ENCODE data around the gene SORBS2.
"Not testable (repeated sequence)": the region's sequence is repeated elsewhere in the genome, so short reads cannot be mapped to it uniquely, and the experiment has no call there.

Gene SORBS2, protein sequence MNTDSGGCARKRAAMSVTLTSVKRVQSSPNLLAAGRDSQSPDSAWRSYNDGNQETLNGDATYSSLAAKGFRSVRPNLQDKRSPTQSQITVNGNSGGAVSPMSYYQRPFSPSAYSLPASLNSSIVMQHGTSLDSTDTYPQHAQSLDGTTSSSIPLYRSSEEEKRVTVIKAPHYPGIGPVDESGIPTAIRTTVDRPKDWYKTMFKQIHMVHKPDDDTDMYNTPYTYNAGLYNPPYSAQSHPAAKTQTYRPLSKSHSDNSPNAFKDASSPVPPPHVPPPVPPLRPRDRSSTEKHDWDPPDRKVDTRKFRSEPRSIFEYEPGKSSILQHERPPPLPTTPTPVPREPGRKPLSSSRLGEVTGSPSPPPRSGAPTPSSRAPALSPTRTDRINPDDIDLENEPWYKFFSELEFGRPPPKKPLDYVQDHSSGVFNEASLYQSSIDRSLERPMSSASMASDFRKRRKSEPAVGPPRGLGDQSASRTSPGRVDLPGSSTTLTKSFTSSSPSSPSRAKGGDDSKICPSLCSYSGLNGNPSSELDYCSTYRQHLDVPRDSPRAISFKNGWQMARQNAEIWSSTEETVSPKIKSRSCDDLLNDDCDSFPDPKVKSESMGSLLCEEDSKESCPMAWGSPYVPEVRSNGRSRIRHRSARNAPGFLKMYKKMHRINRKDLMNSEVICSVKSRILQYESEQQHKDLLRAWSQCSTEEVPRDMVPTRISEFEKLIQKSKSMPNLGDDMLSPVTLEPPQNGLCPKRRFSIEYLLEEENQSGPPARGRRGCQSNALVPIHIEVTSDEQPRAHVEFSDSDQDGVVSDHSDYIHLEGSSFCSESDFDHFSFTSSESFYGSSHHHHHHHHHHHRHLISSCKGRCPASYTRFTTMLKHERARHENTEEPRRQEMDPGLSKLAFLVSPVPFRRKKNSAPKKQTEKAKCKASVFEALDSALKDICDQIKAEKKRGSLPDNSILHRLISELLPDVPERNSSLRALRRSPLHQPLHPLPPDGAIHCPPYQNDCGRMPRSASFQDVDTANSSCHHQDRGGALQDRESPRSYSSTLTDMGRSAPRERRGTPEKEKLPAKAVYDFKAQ (N-terminal part only)

DNA sequence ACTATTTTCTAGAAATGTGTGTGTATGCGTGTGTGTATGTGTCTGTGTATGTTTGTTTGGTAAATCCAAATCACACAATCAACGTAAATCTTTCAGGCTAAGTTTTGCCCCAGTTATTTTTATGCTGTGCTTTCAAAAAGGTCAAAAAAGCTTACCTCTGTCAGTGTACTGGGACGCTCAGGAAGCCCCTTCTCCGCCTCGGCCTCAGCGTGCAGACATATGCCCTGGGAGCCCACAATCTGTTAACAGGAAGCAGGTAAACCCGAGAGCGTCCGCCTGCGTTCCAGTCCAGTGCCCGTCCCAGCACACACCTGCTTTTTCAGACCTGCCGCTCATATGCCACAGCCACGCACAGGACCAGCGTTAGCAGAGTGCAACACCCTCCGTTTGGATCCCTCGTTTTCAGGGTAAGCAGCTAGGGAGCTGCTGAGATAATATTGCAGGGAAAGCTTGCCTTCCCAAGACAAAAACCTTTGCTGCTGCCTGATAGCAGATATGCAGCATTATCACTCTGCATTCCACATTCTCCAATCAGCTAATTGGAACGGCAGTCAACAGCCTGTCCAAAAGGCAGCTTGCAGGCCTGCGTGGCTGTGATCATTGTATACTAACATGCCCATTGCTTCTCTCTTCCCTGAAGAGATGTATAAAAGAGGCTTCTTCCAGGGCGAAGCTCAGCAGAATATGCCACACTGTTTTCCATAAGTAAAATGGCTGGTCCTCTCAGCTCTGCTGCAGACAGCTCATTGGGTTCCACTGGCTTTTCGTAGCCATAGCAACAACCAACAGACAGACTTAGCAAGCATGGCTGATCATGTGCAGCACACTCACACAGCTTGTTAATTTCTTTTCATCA is at the start of gene SORBS2:
Gene SORBS2, minus strand, starts transcription at position 686 of the 856 bp plus-strand sequence. CDS start 121,623 bp downstream, outside the sequence.
- DNase-seq, result no peak

DNA sequence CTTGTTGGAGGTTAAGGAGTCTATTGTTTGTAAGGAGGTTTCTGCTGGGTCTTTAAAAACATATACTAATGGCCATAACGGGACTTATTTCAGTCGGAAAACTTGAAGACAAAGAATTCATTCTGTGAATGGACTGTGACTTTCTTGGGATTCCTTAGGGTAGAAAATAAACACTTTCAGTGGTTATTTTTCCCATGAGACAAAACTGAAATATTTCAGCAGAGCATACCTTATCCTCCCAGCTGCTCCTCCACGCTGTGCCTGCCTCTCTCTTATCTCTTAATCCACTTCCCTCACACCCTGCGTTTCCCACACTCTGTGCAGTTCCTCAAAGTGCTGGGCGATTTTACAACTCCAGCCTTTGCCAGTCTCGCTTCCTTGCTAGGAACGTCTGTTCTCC is 47.1 kb upstream of the SORBS2 start:
- DNase-seq, result no peak

GRCh38 chr4:185857561-185857960 is 45.6 kb upstream of the SORBS2 start:
- not testable (repeated sequence) for DNase-seq

DNA sequence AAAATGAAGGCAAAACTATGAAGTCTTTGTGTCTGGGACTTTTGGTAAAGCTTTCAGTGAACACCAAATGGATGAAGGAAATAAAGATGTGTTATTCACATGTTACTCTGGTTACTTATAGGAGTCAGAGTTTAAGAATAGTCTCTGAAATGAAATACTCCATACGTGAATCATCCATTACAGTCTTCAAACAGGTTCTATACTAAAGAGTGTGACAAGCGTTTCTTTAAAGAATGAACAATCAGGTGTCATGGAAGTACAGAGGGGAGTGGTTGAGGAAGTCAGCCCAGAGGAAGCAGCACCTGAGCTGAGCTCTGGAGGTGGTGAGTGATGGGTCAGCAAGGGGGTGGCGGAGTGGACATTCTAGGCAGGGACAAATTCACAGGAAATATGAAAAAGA is 41.8 kb upstream of the SORBS2 start:
- no peak for DNase-seq

DNA sequence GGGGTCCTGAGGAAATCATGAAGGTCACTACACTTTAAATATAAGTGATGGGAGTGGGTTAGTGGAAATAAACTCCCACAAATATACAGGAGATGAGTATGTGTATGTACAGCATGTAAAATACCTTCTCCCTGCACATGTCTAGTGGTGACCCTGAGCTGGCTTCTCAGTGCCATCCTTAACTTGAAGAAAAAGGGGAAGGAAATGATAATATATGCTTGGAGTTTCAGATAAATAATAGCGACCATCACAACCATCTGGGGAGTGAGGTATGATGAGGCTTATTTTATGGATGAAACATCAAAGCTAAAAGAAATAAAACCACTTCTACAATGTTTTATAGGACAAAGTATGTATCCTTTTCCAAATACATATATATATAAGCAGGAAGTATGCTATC is 41.0 kb upstream of the SORBS2 start:
- DNase-seq, result no peak

GRCh38 chr4:185849664-185850550 is 37.9 kb upstream of the SORBS2 start:
- no peak for DNase-seq

DNA sequence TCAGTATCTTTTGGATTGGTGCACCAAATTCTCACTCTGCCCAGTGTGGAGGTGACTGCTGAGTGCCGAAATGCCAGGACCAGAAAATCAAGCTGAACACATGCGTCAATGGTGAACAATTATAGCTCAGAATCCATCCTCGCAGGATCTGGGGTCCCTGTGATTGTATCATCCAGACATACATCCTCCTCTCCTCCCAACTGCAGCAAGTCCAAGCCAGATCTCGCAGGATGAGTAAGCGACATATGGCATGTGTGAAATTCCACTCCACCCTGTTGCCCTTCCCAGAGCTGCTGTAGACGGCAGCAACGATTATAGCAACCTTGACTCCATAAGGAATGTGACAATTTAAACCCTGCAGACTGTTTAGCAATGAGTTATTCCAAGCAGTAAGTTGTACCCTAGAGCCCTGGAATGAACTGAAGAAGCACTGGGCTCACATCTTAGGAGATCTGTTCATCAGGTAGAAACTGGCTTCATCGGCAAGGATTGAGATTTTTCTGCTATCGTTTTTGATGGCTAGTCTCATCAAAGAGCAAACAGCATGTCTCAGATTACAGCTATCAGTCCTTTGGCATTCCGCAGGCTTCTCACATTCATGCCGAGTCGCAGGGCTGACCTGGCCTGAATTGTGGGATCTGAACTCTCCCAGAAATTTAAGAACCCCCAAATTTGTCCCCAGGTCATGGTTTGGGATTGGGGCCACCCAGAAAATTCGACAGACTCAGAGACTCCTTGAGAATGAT is 35.5 kb upstream of the SORBS2 start:
- DNase-seq, result no peak

GRCh38 chr4:185846505-185847150 is 34.6 kb upstream of the SORBS2 start:
- DNase-seq, result no peak

DNA sequence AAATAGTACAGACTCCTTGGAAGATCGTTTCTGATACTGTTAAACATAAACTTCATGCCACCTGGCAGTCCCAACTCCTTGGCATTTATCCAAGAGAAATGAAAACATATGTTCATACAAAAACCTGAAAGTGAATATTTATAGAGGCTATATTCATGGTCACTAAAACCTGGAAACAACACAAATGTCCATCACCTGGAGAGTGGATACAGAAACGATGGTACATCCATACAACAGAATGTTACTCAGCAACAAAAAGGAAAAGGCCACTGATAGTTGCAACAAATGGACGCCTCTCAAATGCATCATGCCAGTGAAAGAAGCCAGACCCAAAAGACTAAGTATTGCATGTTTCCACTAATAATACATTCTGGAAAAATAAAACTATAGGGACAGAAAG is 34.0 kb upstream of the SORBS2 start:
- no peak for DNase-seq

- no peak for DNase-seq
Observed at GRCh38 chr4:185841451-185841850, 29.5 kb upstream of the SORBS2 start.

DNA sequence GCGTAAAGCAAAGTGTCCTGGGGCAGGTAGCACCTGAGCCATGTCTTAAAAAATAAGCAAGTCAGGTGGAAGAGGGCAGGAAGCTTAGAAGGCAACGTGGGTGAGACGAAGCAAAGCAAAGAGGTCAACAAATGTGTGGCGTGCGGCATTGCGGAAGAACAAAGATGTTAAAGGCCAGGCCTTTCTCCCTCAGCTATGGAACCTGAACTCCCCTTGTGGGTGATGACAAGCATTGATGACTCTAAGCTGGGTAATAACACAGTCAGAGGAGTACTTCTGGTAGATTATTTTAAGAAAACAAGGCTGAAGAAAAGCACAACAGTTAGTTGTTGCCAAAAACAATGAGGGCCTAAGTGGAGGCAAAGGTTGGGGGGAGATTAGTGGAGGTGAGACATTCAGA is 29.0 kb upstream of the SORBS2 start:
- no peak for DNase-seq

DNA sequence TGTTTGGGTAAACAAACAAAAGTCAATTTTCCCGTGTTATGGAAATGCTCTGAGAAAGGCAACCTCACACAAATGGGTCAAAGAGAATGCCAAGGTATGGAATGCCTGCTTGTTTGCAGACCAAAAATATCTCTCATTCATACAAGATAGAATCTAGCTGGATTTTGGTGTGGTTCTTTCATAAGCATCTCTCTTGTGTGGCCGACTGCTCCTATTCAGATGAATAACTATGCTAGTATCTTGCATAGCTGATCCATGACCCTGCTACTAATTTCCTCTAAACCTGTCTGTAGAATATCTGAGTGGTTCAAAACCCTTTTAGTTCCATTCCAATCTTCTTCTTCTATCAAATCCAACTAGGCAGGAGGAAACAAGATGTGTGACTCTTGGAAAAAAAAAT is 28.2 kb upstream of the SORBS2 start:
- DNase-seq, result no peak

DNA sequence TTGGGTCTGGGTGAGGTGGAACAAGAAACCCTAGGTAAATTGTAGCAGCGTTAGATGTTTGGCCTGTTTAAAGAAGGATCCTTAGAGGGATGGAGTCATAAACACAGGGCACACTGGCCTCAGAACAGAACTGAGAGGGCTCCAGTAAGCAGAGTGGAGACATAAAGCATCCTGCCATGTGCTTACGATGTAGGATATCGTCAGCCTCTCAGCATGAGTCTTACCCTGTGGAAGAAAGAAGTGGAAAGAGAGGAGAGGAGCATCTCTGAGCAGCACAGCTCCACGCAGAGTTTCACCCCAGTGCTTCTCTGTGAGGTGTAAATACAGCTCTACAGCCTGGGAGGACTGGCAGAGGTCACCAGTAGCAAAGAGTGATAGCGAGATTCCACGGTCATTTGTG is 27.8 kb upstream of the SORBS2 start:
- DNase-seq, result no peak

GRCh38 chr4:185839194-185839712 is 27.3 kb upstream of the SORBS2 start:
- DNase-seq, result no peak

DNA sequence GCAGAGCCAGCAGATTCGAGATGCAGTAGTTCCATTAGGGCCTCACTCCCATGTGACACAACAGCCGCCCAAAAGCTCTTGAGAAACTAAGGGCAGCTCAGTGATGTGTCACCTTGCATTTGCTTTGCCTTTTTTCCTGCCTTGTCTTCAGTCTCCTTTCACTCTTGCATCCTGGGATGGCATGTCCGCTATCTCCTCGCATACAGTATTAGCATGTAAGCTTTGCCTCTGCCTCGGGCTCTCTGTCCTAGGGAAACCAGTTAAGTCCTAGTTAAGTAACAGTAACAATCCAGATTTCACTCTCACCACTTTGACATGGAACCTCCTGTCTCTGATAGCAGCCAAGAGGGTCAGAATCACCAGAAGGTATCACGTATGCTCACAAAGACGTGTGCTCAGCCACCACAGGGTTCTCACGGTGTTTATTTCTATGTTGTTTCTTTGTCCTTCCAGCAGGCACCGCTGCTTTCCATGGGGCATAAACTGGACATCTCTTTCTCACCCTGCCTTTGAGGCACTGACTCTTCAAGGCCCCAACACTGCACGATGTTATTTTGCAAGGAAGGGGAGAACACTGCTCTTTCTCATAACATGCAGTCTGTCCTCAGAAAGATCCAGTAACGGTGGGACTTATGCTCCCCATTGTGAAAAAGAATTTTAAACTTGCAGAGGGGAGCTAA is 26.7 kb upstream of the SORBS2 start:
- DNase-seq, result no peak

- no peak for DNase-seq
Observed at GRCh38 chr4:185838104-185838452, 26.1 kb upstream of the SORBS2 start.

DNA sequence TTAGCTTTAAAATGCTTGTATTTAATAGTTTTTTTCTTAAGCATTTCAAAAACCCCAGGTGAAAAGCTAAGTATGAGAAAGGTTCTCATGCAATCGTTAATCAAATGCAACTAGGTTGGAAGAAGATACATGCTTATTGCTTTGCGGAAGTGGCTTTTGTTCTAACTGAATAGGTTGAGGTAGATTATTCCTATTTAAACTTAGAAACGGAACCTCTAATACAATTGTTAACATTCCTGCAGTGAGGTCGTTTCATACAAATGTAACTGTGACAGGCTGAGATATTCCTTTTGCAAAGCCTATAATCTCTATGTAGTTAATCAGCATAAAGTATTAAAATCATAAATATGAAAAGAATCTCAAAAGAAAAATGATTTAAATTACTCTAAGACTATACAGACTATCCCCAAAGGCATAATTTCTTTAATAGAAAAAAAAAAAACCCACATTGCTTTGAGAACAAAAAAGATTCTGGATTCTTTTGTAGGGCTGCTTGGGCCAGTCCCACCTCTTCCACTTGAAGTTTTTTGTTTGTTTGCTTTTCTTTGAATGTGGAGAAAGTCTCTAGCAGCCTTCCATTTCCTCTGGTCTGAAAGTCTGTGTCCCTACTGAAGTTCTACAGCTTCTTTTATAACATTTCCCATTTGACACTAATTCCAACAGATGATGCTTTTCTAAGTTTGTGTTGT is 25.6 kb upstream of the SORBS2 start:
- no peak for DNase-seq

- no peak for DNase-seq
Observed at GRCh38 chr4:185836241-185837084, 24.5 kb upstream of the SORBS2 start.

All from stimulated activated CD8-positive, alpha-beta memory T cell treated with anti-CD3 and anti-CD28 coated beads, Interleukin-4, amount 100 ng/mL, for 48 hours (primary cell).